ENCODE measurements around the gene GPRIN1. TPM values are rescaled to one million over a fixed set of nuclear protein-coding genes. Genes with fewer than 3 reads are reported as not detected.

GPRIN1 gene
- polyA plus RNA-seq, 1 experiment: 4.0 TPM

DNA sequence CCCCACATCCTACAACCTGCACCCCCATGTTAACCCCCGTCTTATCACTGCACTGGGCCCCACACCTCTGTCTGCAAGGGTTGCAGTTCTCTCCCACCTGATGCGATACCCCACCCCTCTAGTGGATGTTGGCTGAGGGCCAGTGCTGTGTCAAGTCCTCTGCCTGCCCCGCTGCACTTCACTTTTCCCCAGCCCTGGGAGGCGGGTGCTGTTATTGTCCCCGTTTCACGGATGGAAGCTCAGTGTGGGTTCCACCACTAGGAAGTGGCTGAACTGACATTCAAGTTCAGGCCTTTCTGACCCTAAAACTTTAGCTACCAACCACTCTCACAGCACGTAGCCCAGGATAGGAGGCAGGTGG lies 16.9 kb upstream of the GPRIN1 start:
- DNase-seq (ENCODE audit: low read depth, low spot score): no peak
- ChIA-PET POLR2A (no interaction called here), CTCF (no interaction called here)
- Histone ChIP-seq H3K27ac (ENCODE audit: low read depth, low read length) (no peak overlapping the region), H3K4me3 (ENCODE audit: low read depth, low read length) (no peak overlapping the region), H3K27me3 (ENCODE audit: control insufficient read depth, insufficient read depth, low read length) (peaks cover 60% of the 10 kb centered on the region), H3K9me3 (ENCODE audit: control insufficient read depth, insufficient read depth, low read length) (no peaks in the 10 kb centered on the region)
- TF ChIP-seq, protein P1, sequence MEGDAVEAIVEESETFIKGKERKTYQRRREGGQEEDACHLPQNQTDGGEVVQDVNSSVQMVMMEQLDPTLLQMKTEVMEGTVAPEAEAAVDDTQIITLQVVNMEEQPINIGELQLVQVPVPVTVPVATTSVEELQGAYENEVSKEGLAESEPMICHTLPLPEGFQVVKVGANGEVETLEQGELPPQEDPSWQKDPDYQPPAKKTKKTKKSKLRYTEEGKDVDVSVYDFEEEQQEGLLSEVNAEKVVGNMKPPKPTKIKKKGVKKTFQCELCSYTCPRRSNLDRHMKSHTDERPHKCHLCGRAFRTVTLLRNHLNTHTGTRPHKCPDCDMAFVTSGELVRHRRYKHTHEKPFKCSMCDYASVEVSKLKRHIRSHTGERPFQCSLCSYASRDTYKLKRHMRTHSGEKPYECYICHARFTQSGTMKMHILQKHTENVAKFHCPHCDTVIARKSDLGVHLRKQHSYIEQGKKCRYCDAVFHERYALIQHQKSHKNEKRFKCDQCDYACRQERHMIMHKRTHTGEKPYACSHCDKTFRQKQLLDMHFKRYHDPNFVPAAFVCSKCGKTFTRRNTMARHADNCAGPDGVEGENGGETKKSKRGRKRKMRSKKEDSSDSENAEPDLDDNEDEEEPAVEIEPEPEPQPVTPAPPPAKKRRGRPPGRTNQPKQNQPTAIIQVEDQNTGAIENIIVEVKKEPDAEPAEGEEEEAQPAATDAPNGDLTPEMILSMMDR (IDR thresholded peaks at IDR 0.05; ENCODE audit: low read depth, low read length): no peak

DNA sequence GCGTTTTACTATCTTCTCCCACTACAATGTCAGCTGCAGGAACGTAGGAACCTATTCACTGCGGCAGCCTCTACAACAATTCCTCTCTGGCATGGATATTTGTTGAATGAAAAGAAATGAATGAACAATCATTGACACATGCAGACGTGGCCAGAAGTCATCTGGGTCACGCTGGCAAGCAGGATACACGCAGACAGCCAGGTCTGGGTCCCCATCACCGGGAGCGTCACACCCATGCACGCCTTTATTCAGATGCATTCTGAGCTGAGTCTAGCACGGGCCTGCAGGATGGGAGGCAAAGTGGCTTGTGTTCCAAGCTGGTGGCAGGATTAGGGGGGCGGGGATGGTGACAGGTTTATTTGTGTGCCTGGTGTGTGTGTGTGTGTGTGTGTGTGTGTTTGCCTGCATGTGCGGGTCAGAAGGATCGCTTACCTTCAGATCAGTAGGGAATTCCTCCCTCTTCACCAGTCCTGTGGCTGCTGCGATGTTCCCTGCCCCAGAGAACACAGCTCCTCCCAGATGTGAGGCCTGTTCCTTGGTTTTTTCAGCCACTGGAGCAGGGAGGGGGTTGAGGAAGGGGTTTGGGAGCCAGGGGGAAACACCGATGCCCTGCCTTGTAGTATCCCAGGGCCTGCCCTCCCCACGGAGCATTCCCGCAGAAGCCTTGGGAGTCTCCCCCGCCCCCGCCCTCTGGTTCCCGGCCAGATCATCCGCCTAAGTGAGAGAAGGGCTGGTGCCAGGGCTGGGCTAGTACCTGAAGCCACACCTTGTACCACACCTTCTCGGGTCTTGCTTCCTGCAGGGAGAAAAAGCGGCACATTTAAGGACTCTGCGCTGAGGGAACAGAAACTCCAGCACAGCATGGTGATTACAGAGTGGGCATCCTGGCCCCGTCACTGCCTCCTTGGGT lies 16.3 kb upstream of the GPRIN1 start:
- TF ChIP-seq, protein P1 (IDR thresholded peaks at IDR 0.05; ENCODE audit: low read depth, low read length): no peak
- H3K27ac ChIP-seq (ENCODE audit: low read depth, low read length): no peak overlapping the region
- ChIA-PET CTCF (no interaction called here), POLR2A (no interaction called here)
- H3K4me3 ChIP-seq (ENCODE audit: low read depth, low read length): no peak overlapping the region
- DNase-seq (ENCODE audit: low read depth, low spot score): no peak
- H3K27me3 ChIP-seq (ENCODE audit: control insufficient read depth, insufficient read depth, low read length): peaks cover 58% of the 10 kb centered on the region
- no peaks in the 10 kb centered on the region for H3K9me3 ChIP-seq (ENCODE audit: control insufficient read depth, insufficient read depth, low read length)

DNA sequence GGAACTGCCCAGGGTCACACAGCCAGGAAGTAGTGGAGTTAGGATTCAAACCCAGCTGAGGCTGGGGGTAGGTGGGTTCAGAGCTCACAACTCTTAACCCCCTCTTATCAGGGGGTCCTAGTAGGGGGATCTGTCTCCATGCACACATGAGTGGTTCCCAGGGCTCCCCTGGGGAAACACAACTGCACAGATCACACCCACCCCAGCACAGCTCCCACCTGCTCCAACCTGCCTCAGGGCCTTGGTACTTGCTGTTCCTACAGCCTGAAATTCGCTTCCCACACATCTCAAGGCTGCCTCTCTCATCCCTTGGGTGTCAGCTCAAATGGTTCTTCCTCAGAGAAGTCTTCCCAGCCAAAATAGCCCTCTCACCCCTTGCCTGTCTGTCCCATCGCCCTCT lies 15.6 kb upstream of the GPRIN1 start:
- TF ChIP-seq, protein P1 (IDR thresholded peaks at IDR 0.05; ENCODE audit: low read depth, low read length): no peak
- POLR2A ChIA-PET: no interaction called here
- Histone ChIP-seq H3K27me3 (ENCODE audit: control insufficient read depth, insufficient read depth, low read length) (peaks cover 58% of the 10 kb centered on the region), H3K9me3 (ENCODE audit: control insufficient read depth, insufficient read depth, low read length) (no peaks in the 10 kb centered on the region; the same call in 1 of the 2 replicates), H3K27ac (ENCODE audit: low read depth, low read length) (no peak overlapping the region), H3K4me3 (ENCODE audit: low read depth, low read length) (no peak overlapping the region)
- CTCF ChIA-PET: no interaction called here
- DNase-seq (ENCODE audit: low read depth, low spot score): no peak

DNA sequence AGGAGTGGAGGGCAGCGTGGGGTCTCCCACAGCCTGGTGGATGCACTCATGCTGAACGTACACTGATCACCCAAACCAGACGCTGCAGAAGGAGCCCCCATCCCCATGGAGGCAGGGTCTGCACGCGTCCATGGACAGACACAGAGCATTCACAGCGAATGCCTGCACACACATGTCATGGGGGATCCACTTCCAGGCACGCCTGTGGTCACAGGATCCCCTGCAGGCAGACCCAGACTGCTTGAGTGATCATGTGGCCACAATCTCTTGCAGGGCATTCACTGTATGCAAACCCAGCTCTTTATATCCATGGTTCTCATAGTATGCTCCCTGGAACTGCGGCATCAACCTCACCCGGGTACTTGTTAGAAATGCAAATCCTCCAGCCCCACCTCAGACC lies 15.0 kb upstream of the GPRIN1 start:
- Histone ChIP-seq H3K9me3 (ENCODE audit: control insufficient read depth, insufficient read depth, low read length) (peaks cover 2% of the 10 kb centered on the region; the same call in 1 of the 2 replicates), H3K4me3 (ENCODE audit: low read depth, low read length) (no peak overlapping the region), H3K27ac (ENCODE audit: low read depth, low read length) (no peak overlapping the region), H3K27me3 (ENCODE audit: control insufficient read depth, insufficient read depth, low read length) (peaks cover 62% of the 10 kb centered on the region)
- DNase-seq (ENCODE audit: low read depth, low spot score): no peak
- TF ChIP-seq, protein P1 (IDR thresholded peaks at IDR 0.05; ENCODE audit: low read depth, low read length): no peak
- ChIA-PET CTCF (no interaction called here), POLR2A (no interaction called here)

DNA sequence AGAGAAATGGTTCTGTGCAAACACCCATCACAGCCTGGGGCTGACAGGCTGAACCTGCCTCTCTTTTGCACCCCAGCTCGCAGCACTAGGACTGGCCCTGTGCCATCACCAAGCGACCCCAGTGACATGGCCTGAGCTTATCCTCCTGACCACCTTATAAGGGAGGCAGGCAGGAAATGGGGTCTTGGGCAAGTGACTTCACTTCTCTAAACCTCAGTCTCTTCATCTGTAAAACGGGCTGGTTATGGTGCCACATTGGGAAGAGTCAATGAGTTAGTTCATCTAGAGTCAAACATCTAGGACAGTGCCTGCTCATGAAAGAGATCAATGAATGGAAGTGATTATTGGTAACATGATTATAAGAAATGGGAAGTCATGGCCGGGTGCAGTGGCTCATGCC lies 14.2 kb upstream of the GPRIN1 start:
- Histone ChIP-seq H3K27ac (ENCODE audit: low read depth, low read length) (no peak overlapping the region), H3K9me3 (ENCODE audit: control insufficient read depth, insufficient read depth, low read length) (peaks cover 10% of the 10 kb centered on the region; the same call in 1 of the 2 replicates), H3K27me3 (ENCODE audit: control insufficient read depth, insufficient read depth, low read length) (peaks cover 60% of the 10 kb centered on the region), H3K4me3 (ENCODE audit: low read depth, low read length) (no peak overlapping the region)
- TF ChIP-seq, protein P1 (IDR thresholded peaks at IDR 0.05; ENCODE audit: low read depth, low read length): no peak
- ChIA-PET CTCF (no interaction called here), POLR2A (no interaction called here)
- no peak for DNase-seq (ENCODE audit: low read depth, low spot score)

All from AG04450 (cell line).